RWPE2 (cell line): ENCODE data around the gene CYTIP.

Source experiments
- ATAC-seq: fragments of 200-7000 bp; cut with Tn5 transposase; 3 replicates; pipeline ENCODE4 v1.9.1; 2021; ENCODE audit warnings: low read depth
- DNase-seq: peaks from one replicate; pipeline ENCODE4 v3.0.0-alpha.2; 2020; ENCODE audit warnings: low spot score
- H3K27ac ChIP-seq: fragments of 450-650 bp; 2 replicates; pipeline ENCODE4 v1.5.1; 2017; ENCODE audit warnings: mild to moderate bottlenecking; ENCODE audit not compliant: poor library complexity, severe bottlenecking
- H3K27me3 ChIP-seq: fragments of 250-450 bp; sonication (Bioruptor Pico); 2 replicates; pipeline ENCODE4 v1.5.1; 2021; ENCODE audit warnings: mild to moderate bottlenecking, moderate library complexity; ENCODE audit not compliant: insufficient read depth, poor library complexity, severe bottlenecking
- H3K36me3 ChIP-seq: fragments of 250-450 bp; sonication (Bioruptor Pico); 2 replicates; pipeline ENCODE4 v1.5.1; 2020; ENCODE audit warnings: low read depth, mild to moderate bottlenecking, moderate library complexity
- H3K4me1 ChIP-seq: fragments of 250-450 bp; sonication (Bioruptor Pico); 2 replicates; pipeline ENCODE4 v1.5.1; 2021; ENCODE audit warnings: mild to moderate bottlenecking, moderate library complexity; ENCODE audit not compliant: insufficient read depth, poor library complexity, severe bottlenecking
- H3K4me3 ChIP-seq: fragments of 250-450 bp; sonication (Bioruptor Pico); 2 replicates; pipeline ENCODE4 v1.5.1; 2021; ENCODE audit warnings: mild to moderate bottlenecking, moderate library complexity; ENCODE audit not compliant: severe bottlenecking
- H3K9me3 ChIP-seq: fragments of 250-450 bp; sonication (Bioruptor Pico); 2 replicates; pipeline ENCODE4 v1.5.1; 2021; ENCODE audit warnings: mild to moderate bottlenecking, moderate library complexity; ENCODE audit not compliant: severe bottlenecking
- TF ChIP-seq, protein P1 (sequence below): fragments of 450-650 bp; IDR thresholded peaks from one replicate; pipeline ENCODE4 v1.5.1; 2017; ENCODE audit warnings: mild to moderate bottlenecking, moderate library complexity; ENCODE audit not compliant: poor library complexity, severe bottlenecking

CYTIP gene

DNA sequence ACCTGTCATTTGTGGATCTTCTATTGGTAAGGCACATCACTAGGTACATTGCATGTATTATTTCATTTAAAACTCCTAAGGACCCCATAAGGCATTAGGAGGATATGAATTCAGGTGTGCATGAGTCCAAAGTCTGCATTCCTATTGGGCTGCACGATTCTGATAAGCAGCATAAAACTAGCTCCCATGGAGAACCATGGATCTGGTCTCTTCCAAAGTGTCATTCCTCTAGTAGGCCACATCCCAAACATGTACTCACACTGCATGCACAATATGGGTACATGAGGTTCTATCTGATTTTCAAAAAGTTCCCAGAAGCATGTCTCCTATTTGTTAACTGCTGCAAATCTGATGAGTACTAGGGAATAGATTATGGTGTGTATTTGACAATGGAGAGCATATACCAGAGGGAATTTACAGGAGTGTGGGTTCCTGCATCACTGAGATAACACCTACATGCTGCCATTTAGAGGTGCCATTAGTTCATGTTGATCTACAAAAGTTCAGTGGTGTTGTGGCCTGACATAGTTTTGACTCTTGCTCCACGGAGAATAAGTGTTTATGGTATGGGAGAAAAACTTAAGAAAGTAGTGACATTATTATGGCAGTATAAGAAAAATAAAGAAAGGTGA, 11.3 kb downstream of the CYTIP start:
- no peak for DNase-seq
- H3K9me3 ChIP-seq: no peaks in the 10 kb centered on the region
- no peak overlapping the region for H3K27ac ChIP-seq
- ATAC-seq: no peak
- TF ChIP-seq, protein P1, sequence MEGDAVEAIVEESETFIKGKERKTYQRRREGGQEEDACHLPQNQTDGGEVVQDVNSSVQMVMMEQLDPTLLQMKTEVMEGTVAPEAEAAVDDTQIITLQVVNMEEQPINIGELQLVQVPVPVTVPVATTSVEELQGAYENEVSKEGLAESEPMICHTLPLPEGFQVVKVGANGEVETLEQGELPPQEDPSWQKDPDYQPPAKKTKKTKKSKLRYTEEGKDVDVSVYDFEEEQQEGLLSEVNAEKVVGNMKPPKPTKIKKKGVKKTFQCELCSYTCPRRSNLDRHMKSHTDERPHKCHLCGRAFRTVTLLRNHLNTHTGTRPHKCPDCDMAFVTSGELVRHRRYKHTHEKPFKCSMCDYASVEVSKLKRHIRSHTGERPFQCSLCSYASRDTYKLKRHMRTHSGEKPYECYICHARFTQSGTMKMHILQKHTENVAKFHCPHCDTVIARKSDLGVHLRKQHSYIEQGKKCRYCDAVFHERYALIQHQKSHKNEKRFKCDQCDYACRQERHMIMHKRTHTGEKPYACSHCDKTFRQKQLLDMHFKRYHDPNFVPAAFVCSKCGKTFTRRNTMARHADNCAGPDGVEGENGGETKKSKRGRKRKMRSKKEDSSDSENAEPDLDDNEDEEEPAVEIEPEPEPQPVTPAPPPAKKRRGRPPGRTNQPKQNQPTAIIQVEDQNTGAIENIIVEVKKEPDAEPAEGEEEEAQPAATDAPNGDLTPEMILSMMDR: no peak
- no peaks in the 10 kb centered on the region for H3K27me3 ChIP-seq
- H3K4me1 ChIP-seq: no peaks in the 10 kb centered on the region
- no peaks in the 10 kb centered on the region for H3K36me3 ChIP-seq
- H3K4me3 ChIP-seq: no peak overlapping the region

DNA sequence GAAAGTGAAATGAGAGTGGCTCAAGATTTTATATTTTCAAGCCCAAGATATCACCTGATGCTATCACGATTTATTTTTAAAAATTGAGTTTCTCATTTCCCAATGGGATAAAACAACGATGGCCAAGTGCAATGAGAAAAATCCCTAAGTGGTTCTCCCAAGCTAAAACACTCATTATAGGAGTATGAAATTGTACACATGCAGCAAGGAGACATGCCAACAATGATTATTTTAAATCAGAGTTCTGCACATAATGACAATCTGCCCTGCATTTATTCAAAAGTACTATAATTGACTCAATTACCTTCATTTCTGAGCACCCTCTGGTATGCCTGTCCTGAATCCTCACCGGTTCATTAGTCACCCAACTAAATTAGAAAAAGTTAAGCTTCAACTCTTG, 12.7 kb downstream of the CYTIP start:
- Histone ChIP-seq H3K9me3 (no peaks in the 10 kb centered on the region), H3K27ac (no peak overlapping the region), H3K4me3 (no peak overlapping the region), H3K4me1 (no peaks in the 10 kb centered on the region), H3K27me3 (no peaks in the 10 kb centered on the region), H3K36me3 (no peaks in the 10 kb centered on the region)
- no peak for ATAC-seq
- no peak for DNase-seq
- TF ChIP-seq, protein P1: no peak

GRCh38 chr2:157428500-157429175, 15.3 kb downstream of the CYTIP start:
- H3K4me1 ChIP-seq: no peaks in the 10 kb centered on the region
- no peaks in the 10 kb centered on the region for H3K36me3 ChIP-seq
- ATAC-seq (no peak), DNase-seq (no peak)
- TF ChIP-seq, protein P1: no peak
- H3K27me3 ChIP-seq: no peaks in the 10 kb centered on the region
- H3K9me3 ChIP-seq: no peaks in the 10 kb centered on the region
- no peak overlapping the region for H3K4me3 ChIP-seq
- H3K27ac ChIP-seq: no peak overlapping the region

- TF ChIP-seq, protein P1: no peak
- no peaks in the 10 kb centered on the region for H3K36me3 ChIP-seq
- no peaks in the 10 kb centered on the region for H3K4me1 ChIP-seq
- DNase-seq: no peak
- no peak overlapping the region for H3K4me3 ChIP-seq
- H3K27ac ChIP-seq: no peak overlapping the region
- ATAC-seq: no peak
- no peaks in the 10 kb centered on the region for H3K9me3 ChIP-seq
- no peaks in the 10 kb centered on the region for H3K27me3 ChIP-seq
Measured at GRCh38 chr2:157427922-157428303, 16.0 kb downstream of the CYTIP start.
